Cardiac muscle cell (in vitro differentiated cells and primary cell): ENCODE measurements around the gene RUBCNL. TPM values are rescaled to one million over a fixed set of nuclear protein-coding genes. Genes with fewer than 3 reads are reported as not detected.

Experiments used
- DNase-seq, 2 donors: peaks; one replicate each; pipeline versions ENCODE4 v3.0.0 to v3.0.0-alpha.2; 2010 to 2017; ENCODE audit warnings: low read depth in 1 of 2, low spot score in 1 of 2
- H3K27ac ChIP-seq: fragments of 200-600 bp; sonication (generic); 2 replicates; pipeline ENCODE4 v1.5.1; 2016
- H3K27me3 ChIP-seq: fragments of 200-600 bp; sonication (generic); 2 replicates; pipeline ENCODE4 v1.6.0; 2016; ENCODE audit warnings: control low read depth
- H3K36me3 ChIP-seq: fragments of 200-600 bp; sonication (generic); 2 replicates; pipeline ENCODE4 v1.5.1; 2016; ENCODE audit warnings: control low read depth
- H3K4me1 ChIP-seq: fragments of 200-600 bp; sonication (generic); 2 replicates; pipeline ENCODE4 v1.8.1; 2017; ENCODE audit warnings: low read depth, mild to moderate bottlenecking, mixed run types
- H3K4me3 ChIP-seq: fragments of 200-600 bp; sonication (generic); 2 replicates; pipeline ENCODE4 v1.5.1; 2016; ENCODE audit warnings: mild to moderate bottlenecking
- H3K9me3 ChIP-seq: fragments of 200-600 bp; sonication (generic); 2 replicates; pipeline ENCODE4 v1.5.1; 2017; ENCODE audit warnings: low read depth, mild to moderate bottlenecking, control low read depth
- polyA plus RNA-seq: library from polyadenylated mRNA; unstranded; fragments of >200 nt; fragmentation: Nextera tagmentation; extraction: Ambion mirVana; gene quantifications from 2 replicates; pipeline ENCODE4 v1.2.1, GENCODE V29; 2016
- total RNA-seq: library from RNA; depleted of rRNA; stranded (reverse); fragments of >200 nt; gene quantifications from 2 replicates; pipeline ENCODE4 v1.2.3, GENCODE V29; 2016
- TF ChIP-seq, protein P1 (sequence below): IDR thresholded peaks from 2 replicates; pipeline ENCODE4 v1.5.1; 2012; ENCODE audit warnings: low read depth, mild to moderate bottlenecking, low read length

Gene RUBCNL
- total and polyA plus RNA-seq, 2 experiments from 2014 or later, result 0.67 to 1.5 TPM

DNA sequence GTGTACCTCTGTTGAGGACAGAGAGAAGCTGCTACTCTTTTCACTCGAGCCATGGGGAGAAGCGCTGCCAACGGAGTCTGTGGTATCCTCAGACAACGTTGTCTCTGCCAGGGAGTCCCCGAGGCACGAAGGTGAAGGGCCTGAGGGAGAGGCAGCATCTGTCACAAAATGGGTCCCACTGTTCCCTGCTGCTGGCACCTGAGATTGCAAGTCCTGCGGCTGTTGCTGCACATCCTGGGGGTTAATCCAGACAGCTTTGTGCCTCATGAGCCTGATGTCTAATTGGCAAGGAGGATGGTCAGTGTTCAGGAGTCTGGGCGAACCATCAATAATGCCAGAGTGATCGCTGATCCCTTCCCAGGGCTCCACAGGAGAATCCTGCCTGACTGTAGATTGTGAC lies 15.0 kb downstream of the RUBCNL start:
- no peak overlapping the region for H3K27ac ChIP-seq
- H3K4me3 ChIP-seq, result no peak overlapping the region
- no peaks in the 10 kb centered on the region for H3K27me3 ChIP-seq
- no peaks in the 10 kb centered on the region for H3K4me1 ChIP-seq
- TF ChIP-seq, protein P1, sequence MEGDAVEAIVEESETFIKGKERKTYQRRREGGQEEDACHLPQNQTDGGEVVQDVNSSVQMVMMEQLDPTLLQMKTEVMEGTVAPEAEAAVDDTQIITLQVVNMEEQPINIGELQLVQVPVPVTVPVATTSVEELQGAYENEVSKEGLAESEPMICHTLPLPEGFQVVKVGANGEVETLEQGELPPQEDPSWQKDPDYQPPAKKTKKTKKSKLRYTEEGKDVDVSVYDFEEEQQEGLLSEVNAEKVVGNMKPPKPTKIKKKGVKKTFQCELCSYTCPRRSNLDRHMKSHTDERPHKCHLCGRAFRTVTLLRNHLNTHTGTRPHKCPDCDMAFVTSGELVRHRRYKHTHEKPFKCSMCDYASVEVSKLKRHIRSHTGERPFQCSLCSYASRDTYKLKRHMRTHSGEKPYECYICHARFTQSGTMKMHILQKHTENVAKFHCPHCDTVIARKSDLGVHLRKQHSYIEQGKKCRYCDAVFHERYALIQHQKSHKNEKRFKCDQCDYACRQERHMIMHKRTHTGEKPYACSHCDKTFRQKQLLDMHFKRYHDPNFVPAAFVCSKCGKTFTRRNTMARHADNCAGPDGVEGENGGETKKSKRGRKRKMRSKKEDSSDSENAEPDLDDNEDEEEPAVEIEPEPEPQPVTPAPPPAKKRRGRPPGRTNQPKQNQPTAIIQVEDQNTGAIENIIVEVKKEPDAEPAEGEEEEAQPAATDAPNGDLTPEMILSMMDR, result no peak
- H3K36me3 ChIP-seq, result no peaks in the 10 kb centered on the region
- DNase-seq, result no peak
- no peaks in the 10 kb centered on the region for H3K9me3 ChIP-seq

DNA sequence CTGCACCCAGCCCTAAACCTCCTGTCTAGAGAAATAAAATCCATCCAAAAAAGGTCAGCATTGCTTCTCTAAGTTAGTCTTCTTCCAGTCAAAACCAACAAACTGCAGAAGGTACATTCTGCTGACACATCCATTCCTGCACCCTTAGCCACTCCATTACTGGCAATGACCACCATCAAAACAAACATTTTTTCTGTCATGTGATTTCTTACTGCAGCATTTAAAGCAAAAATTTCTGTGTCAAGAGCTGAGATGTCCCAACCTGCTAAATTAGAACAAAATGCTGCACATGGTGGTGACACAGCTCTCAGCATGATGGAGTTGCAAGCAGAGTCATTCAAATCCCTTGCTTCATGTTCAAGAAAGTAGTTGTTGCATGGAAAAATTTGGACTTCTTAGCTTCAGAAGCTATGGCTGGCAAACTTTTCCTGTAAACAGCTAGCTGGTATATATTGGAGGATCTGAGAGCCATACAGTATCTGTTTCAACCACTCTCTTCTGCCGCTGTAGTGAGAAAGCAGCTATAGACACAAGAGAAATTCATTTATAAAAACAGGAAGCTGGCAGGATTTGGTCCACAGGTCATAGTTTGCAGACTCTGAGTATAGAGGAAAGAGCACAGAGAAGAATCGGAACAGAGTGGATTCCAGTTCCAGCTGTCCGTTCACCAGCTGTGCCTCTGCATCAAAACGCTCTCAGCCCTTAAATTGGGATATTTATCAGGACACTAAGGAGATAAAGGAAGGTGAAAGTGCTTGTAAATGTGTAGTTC lies 17.4 kb downstream of the RUBCNL start:
- H3K4me1 ChIP-seq, result no peaks in the 10 kb centered on the region
- no peaks in the 10 kb centered on the region for H3K9me3 ChIP-seq
- H3K27ac ChIP-seq, result no peak overlapping the region
- peak in 1 of 2 donors; percentile 59 for DNase-seq
- H3K36me3 ChIP-seq, result no peaks in the 10 kb centered on the region
- TF ChIP-seq, protein P1, result no peak
- H3K4me3 ChIP-seq, result no peak overlapping the region
- H3K27me3 ChIP-seq, result no peaks in the 10 kb centered on the region

DNA sequence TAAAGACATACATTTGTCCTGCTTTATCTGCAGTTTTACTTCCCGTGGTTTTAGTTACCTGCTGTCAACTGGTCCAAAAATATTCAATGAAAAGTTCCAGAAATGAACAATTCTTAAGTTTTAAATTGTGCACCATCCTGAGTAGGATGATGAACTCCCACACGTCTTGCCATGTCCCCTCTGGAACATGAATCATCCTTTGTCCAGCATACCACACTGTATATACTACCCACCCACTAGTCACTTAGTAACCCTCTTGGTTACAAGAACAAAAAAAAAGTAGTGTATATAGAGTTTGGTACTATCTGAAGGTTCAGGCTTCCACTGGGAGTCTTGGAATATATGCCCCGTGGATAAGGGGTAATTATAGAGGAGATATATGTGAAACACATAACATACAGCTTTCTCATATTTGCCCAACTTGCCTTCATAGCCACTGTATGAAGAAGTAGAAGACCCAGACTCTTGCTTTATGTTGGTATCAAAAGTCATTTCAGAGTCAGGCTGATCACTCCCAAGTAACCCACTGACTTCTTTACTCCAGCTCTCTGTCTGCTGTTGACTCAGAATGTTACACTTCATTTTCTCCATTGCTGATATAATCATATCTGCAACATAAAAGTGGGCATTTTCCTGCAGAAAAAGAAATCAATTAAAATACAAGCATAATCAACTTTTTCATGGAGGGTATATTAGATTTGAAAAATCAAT lies 19.3 kb downstream of the RUBCNL start:
- Histone ChIP-seq H3K4me3 (no peak overlapping the region), H3K9me3 (no peaks in the 10 kb centered on the region), H3K27ac (no peak overlapping the region), H3K36me3 (no peaks in the 10 kb centered on the region), H3K27me3 (no peaks in the 10 kb centered on the region), H3K4me1 (no peaks in the 10 kb centered on the region)
- DNase-seq, result peak in 1 of 2 donors; percentile 33
- TF ChIP-seq, protein P1, result no peak

DNA sequence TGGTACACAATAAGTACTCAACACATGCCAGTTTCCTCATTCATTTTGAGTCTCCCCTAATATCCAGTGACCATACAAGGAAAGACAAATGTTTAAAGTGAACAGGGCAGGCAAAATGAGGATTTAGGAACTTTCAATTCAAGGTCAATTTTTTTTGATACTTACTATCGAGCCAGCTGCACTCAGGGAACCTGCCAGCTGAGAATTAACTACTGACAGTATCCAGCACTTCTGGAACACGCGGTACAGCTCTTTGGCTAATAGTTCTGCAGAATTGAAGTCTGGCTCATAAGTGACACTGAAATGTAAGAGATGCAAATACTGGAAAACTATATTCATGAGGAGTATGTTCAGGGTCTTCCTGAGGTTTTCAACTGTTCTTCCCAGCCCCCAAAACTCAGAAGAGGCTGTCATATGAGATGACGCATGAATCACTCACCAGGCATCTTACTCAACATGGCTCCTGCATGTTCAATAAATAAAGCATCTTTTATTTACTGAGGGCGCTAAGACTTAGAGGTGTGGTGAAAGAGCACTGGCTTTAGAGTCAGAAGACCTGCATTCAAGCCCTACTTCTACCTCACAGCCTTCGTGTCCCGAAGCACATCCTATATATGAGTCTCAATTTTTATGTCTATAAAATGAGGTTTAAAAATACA lies 25.6 kb downstream of the RUBCNL start:
- no peak overlapping the region for H3K27ac ChIP-seq
- H3K27me3 ChIP-seq, result no peaks in the 10 kb centered on the region
- no peaks in the 10 kb centered on the region for H3K36me3 ChIP-seq
- H3K4me3 ChIP-seq, result no peak overlapping the region
- H3K9me3 ChIP-seq, result no peaks in the 10 kb centered on the region
- TF ChIP-seq, protein P1, result no peak
- H3K4me1 ChIP-seq, result peaks cover under 1% of the 10 kb centered on the region
- no peak for DNase-seq

DNA sequence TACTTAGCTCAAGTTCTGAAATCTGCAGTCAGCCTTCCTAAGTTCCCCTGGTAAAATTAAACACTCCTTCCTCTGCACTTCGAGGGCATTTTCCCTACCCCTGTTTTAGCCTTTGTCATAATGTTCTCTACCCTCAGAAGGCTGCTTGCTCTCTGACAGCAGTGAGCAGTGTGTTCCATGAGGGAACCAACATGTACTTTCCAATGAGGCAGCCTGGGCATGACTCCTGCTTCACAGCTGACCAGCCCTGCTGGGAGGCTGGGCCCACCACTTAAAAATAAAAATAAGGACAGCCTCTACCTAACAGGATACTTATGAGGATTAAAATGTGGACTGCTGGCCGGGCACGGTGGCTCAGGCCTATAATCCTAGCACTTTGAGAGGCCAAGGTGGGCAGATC lies 26.4 kb downstream of the RUBCNL start:
- TF ChIP-seq, protein P1, result no peak
- DNase-seq, result no peak
- H3K27ac ChIP-seq, result no peak overlapping the region
- H3K4me1 ChIP-seq, result peaks cover 4% of the 10 kb centered on the region
- no peak overlapping the region for H3K4me3 ChIP-seq
- H3K27me3 ChIP-seq, result no peaks in the 10 kb centered on the region
- no peaks in the 10 kb centered on the region for H3K36me3 ChIP-seq
- H3K9me3 ChIP-seq, result no peaks in the 10 kb centered on the region
